GM21737 (cell line): ENCODE measurements around the gene AMFR.
A peak's percentile ranks its signal among the peaks of the same experiment; 100 is the strongest.

ENCODE experiments used
- ATAC-seq: cut with Tn5 transposase; IDR thresholded peaks from one replicate; pipeline ENCODE4 v1.9.1; 2021; ENCODE audit warnings: mild to moderate bottlenecking, moderate library complexity; ENCODE audit not compliant: unreplicated experiment

AMFR gene

DNA sequence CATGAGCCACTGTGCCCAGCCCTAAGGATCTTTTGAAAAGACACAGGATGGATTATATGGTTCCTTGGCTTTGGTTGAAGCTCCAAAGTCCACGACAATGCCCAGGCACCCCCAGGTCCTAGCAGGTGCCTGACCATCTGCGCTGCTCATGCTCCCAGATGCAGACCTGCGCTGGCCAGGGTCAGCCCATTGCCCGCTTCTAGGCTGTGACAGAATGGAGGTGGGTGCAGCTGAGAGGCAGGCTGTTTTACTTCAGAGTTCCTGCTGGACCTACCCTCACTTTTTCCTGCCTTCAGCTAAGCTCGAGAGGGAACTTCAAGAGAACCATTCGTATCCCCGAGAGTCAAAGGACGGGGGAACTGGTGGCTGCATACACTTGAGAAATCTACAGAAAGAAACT, 60.5 kb downstream of the AMFR start:
- no peak for ATAC-seq

DNA sequence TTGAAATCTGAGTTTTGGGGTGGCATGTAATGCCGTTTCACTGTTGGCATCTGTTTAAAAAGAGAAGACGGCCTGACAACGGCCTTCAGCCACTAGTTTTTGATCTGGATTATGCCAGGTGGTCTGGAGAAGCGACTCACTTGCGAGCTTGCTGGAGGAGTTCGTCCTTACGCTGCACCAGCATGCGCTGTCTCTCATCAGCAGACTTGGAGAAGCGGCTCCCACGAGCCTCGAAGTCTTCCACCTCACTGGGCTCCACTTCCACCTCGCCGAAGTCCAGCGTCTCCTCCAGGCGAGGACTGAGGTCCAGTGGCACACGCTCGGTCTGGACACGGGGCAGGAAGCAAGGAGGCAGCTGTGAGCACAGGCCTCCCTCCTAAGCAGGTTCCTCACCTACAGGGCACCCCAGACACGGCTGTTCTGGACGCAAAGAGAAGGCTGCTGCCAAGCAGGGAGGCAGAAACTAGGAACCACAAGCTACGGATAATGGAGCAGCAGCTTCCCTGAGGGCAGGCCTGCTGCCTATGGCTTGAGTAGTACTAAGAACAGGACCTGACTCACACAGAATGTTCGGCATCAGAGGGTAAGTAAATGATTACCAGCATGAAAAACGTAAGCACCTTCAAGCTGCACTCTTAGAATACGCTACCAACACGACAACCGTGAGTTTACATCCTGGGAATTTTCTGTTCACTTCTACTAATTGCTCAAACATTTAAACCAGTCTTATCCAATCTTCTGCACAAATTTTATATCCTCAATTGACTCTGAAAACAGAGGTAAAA, 61.4 kb downstream of the AMFR start:
- no peak for ATAC-seq

DNA sequence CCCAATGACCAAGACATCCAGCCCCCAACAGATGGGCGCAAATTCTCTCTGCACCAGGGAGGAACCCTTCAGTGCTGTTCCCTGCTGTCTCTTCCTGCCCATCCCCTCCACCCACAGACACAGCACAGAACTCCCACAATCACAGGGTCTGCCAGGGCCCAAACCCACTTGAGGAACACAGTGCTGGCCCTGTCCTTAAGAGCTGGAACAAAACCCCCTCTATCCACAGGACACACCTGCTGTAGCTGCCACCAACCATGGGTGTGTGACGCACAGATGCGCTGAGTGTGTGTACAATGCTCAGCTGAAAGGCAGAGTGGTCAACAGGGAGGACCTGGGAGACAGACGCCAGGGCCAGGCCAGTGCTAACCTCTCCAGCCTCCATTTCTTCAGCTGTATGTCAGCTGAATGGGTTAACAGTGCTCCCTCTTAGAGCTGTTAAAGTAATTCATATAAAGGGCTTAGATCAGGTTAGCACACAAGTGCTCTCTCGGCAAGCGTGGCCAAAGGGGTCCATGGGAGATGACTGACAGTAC, 62.1 kb downstream of the AMFR start:
- no peak for ATAC-seq

DNA sequence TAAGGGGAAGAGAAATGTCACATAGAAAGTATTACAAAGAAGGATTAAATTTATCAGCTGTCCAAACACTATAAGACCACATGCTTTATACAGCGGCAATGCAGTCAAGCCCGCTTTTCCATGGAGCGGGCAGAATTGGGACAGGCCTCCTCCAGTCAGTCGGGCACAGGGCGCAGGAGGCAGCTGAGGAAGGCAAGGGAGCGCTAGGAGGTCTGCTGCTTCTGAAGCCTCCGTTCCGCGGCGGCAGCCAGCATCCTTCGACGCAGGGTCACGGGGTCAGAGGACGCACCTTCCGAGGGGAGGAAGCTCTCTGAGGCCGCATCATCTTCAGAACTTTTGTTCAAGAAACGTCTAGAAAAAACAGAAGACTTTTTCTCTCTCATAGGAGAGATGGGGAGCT, 62.6 kb downstream of the AMFR start:
- no peak for ATAC-seq

DNA sequence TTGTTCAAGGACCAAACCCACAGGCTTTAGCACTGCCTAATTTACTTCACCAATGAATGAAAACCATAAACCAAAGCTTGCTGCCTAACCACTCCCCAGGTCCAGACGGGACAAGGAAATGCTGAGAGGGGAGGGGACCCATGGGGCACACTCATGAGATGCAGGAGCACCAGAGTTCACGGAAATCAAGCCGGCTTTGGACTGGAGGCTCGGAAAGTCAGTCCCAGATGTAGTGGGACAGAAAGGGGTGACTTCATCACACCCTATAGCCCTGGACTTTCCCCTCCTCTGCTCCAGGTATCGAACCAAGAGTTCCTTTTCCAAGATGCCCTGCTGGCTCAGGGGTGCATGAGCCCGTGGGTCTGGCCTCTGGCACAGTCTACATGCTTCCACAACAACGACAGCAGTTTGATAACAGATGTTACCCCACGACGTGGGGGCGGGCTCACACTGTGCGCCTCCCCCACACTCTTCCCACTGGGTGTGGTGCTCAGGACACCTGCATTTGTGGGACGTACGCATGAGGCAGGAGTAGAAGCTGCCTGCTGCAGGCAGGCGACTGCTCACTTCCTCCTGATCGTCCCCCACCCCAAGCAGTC, 63.2 kb downstream of the AMFR start:
- ATAC-seq: no peak

DNA sequence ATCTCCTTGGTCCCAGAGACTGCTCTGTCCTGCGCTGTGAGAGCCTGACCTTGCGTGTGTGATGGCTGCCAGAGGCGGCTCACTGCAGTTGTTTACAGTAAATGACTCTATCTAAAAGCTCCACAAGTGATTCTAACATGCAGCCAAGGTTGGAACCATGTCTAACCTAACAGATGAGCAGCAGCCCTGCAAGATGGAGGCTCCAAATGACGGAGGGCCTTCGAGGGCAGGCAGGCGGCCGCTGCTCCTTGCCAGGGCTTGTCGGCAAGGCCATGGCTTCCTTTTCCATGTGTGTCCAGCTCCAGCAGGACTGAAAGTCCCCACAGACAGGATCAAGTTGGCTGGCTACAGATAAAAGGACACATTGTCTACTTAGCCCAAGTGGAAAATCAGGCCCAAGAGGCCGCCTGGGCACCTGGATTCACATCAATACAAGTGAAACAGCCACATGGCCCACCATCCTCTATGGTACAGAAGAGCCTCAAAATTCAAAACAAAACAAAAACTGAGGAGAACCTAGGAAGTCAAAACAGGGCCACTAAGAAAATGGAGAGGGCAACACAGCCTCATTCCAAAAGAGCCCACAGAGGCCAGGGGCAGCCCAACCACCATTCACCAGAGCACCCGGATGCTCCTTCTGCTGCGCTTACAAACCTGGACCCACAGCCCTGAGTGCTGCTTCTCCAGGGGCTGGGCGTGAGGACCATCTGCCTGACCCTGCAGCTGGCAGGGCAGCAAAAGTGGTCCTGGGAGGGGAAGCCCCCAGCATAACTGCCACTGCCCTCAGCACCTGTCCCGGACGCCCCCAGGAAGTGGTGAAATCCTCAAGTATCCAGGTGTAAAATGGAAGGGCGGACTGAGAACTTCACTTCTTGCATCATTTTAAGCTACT, 65.0 kb downstream of the AMFR start:
- ATAC-seq: no peak

DNA sequence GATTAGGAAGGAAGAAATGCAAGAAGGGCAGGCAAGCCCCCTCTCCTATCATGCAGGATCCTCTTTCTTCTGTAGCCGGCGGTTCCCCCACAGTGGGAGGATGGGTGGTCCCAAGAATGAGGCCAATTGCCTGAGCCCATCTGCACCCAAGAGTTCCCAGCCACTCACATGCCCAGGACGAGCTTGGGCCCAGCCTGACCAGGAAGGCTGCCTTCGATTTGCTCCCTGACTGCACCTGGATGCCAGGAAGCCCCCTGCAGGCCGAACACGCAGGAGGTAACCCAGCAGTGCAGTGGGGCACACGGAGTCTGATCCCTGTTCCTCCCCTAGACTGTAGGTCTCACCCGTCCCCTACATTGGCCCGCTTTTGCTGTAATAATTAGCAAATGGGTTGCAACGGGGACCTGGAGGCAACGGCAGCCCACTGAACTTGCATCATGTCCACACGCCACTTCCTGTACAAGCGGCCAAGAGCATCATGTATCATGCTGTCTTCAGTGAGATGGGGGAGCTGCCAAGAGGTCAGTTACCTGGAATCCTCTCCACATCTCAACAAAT, 67.5 kb downstream of the AMFR start:
- no peak for ATAC-seq

DNA sequence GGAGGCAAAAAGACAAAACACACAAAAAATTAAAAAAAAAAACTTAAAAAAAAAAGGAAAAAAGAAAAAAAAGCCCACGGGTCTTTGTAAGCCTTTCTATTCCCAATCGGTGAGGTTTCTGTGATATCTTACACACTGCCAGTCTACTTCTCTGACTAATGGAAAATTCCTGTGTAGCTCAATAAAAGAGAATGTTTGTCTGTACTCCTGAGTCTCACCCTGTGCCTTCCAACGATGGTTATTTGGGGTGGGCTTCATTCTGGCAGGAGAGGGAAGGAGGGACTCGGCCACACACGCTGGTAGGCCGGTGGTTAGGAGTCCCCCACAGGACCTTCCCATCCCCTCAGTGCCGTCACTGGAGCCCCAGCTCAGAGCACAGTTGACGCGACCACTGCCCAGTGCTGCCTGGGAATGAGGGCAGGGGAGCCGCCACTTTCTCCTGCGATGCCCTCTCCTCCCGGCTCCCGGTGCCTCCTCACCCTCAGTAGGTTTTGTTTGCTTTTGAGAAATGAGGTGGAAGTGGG, 68.0 kb downstream of the AMFR start:
- ATAC-seq: no peak

DNA sequence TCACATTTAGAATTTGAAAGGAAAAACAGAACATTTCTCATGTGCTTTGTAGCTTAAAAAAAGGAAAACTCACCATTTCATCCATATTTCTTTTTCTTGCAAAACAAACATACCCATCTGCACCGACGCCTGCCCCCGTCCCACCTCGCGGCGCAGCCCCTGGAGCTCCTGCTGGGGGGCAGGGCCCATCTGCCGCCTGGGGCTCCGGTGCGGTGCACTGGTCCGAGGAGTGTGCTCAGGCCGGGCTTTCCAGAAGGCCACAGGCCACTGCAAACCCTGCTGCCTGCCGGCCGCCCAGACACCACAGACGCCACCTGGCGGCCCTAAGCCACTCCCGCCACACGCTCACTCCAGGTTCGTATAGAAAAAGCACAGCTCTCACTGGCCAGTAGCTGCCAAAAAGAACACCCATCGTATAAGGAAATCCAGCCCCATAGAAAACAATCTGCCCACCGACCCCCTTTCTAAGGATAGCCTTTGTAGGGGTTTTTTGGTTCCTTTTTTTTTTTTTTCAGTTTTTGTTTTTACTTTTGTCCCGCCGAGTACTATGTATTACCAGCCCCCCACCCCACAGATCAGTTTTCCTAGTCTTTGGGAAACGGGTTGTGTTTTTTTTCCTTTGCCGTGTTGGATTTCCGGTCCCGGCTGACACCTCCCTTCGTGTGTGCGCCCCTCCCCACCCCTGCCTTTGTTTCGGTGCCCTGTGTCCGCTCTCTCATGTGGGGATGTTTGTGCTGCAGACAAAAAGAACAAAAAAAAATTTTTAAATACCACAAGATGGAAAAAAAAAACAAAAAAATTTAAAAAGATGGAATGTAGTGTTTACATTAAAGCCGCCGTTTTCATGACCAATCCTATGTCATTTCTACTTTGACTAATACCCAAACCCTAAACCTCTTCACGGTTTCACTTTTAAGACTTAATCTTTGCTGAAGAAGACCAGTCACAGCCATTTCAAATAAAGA, 68.8 kb downstream of the AMFR start:
- peak; percentile 87 for ATAC-seq

DNA sequence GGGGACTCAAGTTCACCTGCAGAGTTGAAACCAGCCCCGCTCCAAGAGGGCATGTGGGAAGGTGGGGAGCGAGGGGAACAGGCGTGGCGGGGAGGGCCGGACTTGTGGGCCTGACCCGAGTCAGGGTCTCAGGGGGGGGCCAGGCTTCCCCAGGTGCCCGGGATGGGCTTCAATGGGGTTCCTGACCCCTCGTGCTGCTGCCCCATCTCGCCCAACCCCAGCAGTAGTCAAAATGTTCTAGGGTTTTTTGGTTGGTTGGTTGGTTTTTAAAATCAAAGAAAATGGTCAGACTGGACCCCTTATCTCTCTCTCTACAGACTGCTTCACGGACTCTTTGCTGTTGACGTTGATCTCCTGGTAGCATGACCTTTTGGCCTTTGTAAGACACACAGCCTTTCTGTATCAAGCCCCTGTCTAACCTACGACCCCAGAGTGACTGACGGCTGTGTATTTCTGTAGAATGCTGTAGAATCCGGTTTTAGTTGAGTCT, 69.5 kb downstream of the AMFR start:
- ATAC-seq: no peak

DNA sequence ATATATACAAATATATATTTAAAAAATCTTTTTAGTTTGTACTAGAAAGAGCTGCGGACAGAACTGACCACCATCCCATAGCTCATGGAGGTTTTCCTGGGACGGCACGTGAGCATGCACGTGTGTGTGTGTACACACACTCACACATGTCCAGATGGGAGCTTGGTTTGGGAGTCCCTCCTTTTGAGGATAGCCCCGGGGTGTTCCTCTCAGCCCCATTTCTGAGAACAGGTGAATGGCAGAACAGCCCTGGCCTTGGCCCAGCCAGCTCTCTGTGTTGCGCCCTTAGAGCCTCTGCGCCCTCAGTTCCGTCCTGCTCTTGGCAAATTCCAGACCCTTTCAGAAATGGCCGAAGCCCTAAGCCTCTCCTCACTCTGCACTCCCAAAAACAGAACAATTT, 70.1 kb downstream of the AMFR start:
- no peak for ATAC-seq

DNA sequence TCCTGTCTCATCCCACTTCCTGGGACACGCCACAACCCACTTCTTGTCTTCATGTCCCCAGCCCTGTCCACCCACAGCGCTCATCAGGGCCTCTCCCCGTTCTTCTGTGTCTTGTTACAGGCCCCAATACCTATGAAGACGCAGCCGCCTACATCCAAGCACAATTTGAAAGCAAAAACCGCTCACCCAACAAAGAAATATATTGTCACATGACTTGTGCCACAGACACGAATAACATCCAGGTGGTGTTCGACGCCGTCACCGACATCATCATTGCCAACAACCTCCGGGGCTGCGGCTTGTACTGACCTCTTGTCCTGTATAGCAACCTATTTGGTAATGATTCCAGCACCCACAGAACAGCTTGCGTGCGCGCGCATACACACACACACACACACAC, 70.6 kb downstream of the AMFR start:
- ATAC-seq: no peak

DNA sequence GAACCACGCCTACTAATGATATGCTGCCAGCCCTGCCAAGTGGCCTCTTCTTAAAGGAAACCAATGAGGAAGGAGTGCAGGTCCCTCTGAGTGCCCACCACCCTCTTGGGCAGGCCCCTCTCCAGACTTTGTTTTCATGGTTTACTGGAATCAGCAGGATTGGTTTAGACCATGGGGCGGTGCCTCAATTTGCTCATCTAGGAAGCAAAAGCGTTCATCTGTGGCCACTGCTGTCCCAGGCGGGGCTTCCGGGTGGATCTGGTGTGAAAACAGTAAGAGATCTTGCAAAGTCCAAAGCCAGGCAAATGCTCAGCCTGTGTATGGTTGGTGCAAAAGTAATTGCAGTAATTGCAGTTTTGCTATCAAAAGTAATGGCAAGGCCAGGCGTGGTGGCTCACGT, 71.3 kb downstream of the AMFR start:
- ATAC-seq: no peak

DNA sequence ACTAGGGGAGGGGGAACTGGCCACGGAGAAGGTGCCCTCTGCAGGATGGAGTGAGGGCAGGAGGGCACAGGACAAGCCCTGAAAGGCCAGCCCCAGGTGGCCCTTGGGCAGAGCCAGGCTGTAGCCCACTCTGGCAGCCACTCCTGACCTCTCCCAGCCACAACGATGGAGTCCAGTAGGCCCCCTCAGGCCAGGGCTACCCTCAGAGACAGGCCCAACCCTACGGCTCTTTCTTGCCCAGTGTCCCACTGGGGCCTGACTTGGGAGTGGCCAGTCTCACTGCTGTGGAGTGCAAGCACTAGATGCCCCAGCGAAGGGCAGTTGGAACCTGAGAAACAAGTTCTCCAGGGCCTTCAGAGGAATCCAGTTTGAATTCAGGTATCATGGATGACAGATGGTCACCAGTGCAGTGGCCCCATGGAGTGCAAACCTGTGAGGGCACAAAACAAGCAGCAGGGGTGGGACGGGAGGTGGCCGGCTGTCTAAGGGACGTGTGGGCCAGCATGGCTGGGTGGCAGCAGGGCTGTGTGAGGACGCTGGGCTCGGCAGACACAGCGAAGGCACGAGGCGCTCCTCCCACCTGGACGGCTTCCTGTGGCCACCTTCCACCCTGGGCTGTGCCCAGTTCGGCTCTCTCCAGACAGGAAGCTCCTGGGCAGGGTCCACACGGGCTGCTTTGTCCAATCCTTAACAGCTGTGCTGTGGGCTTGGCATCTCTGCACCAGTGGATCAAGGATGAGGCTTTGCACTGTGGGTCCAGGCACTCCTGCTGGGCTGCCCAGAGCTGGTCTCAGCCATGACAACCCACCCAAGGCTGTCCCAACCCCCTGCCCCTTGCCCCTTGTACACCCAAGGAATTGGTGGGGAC, 72.1 kb downstream of the AMFR start:
- ATAC-seq: no peak

DNA sequence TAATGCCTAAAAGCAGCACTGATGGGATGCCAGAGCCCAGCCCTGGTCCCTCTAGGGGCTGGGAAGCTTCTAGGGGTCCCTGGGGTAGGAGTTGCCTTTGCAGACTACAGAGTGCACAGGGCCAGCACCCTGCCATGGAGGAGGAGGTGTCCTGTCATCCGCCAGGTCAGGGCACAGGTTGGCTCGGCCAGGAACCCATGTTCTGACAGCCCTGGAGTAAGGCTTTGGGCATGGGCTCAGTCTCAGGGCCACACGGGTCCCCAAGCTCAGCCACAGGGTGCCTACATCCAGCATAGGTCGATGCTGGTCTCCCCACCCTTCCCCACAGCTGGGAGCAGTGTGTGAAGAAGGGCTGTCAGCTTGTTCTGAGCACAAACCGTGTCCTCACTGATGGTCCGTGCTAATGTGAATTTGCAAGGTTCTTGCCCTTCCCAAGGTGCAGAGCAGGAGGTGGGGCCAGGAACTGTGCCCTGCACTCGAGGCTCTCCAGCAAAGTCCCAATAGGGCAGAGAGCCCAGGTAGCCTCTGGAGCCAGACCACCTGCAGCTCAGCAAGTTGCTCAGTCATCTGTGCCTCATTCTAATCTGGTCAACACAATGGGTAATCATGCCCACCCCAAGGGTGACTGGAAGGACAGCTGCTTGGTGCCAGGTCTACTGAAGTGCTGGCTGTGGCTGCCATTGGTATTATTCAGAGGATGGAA, 72.8 kb downstream of the AMFR start:
- no peak for ATAC-seq

DNA sequence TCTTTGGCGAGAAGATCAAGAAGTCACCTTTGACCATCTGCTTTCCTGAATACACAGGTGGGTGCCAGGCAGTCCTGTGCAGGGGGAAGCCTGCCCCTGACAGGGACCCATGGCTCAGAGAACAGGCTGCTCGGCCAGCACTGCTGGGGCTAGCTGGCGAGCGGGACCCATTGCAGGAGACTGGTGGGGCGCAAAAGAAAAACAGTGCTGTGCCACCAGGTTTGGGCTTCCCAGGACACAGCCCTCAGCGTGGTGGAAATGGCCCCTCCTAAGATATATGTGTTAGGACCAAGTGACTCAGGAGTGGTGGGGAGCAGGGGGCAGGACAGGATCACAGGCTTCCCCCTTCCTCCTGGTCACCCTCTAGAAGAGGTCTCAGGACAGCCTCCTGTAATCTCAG, 73.9 kb downstream of the AMFR start:
- no peak for ATAC-seq

DNA sequence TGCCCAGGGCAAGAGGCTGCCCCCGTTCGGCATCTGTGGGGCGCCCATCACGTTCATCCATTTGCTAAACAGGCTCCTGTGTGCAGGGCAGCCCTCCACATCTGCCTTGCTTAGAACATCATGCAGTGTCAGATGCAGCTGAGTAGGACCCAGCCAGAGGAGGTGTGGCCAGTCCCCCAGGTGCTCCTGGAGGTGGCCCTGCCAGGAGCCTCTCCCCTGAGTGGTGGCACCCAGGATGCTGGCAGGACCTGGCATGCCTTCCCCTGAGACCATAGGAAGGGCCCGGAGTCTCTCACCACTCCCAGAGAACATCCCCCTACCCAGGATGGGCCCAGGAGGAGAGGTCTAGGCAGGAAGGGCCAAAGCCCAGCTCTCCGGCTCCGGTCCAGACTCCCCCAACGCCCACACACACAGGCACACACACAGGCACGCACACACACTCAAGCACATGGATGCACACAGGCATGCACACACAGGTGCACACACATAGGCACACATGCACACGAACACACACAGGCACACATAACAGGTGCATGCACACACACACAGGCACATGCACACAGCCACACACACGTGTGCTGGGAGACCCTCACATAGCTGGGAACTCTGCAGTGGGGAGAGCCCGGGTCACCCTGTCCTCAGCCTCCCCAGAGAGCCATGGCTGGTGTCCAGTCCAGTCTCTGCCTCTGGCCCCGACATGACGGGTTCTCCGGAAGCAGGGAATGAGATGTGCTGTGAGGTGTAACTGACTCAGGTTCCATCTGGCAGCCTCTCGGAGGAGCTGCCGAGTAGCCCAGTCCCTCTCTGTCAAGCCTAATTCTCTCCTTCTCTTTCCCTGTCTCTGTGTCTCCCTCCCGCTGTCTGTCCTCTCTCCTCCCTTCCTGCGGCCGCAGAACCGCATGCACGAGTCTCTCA, 74.6 kb downstream of the AMFR start:
- ATAC-seq: no peak
